PFSK-1 (cell line): ENCODE measurements around the gene FSTL4.

Experiments used
- FOXP2 ChIP-seq: optimal IDR thresholded peaks from 2 replicates; pipeline ENCODE3; 2011; ENCODE audit warnings: borderline replicate concordance, control low read depth, inconsistent platforms; ENCODE audit not compliant: insufficient read depth; ENCODE audit errors: extremely low read length, extremely low read depth
- POLR2AphosphoS5 ChIP-seq: IDR thresholded peaks from 2 replicates; pipeline ENCODE4 v1.6.1; 2012; ENCODE audit warnings: low read depth, mild to moderate bottlenecking, control low read depth, low read length, moderate library complexity
- SIN3A ChIP-seq: IDR thresholded peaks from 2 replicates; pipeline ENCODE4 v1.6.1; 2012; ENCODE audit warnings: mild to moderate bottlenecking, low read length, moderate library complexity, borderline replicate concordance; ENCODE audit not compliant: insufficient read depth
- TAF1 ChIP-seq: IDR thresholded peaks from 2 replicates; pipeline ENCODE4 v1.6.1; 2012; ENCODE audit warnings: low read length, control low read depth, borderline replicate concordance; ENCODE audit not compliant: insufficient read depth
- TF ChIP-seq, protein P1 (sequence below), 2 experiments: IDR thresholded peaks; 2 replicates each; pipeline versions ENCODE4 v1.6.1 to v1.8.0; 2011 to 2012; ENCODE audit warnings: low read depth in 2 of 2, low read length in 2 of 2, control low read depth in 1 of 2, inconsistent platforms in 1 of 2, mild to moderate bottlenecking in 1 of 2, moderate library complexity in 1 of 2; ENCODE audit not compliant: insufficient read depth in 1 of 2

Gene FSTL4

DNA sequence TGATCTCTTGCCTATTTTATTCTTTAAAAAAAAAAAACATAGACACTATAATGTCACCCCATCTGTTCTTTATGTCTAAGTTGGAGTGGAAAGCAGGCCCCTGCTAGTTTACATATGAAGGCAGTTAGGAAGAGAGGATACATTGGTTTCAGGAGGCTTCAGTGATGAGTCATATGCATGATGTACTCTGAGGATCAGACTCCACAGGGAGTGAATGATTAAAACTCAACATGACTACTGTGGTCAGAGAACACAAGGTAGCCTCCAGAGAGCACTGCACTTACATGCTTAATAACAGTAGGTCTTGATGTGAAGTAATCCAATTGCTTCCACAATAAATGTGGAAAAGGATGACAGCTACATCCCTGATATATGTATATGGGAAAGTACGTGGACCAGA is 22.7 kb upstream of the FSTL4 start:
- TF ChIP-seq FOXP2, result no peak
- TF ChIP-seq, protein P1, sequence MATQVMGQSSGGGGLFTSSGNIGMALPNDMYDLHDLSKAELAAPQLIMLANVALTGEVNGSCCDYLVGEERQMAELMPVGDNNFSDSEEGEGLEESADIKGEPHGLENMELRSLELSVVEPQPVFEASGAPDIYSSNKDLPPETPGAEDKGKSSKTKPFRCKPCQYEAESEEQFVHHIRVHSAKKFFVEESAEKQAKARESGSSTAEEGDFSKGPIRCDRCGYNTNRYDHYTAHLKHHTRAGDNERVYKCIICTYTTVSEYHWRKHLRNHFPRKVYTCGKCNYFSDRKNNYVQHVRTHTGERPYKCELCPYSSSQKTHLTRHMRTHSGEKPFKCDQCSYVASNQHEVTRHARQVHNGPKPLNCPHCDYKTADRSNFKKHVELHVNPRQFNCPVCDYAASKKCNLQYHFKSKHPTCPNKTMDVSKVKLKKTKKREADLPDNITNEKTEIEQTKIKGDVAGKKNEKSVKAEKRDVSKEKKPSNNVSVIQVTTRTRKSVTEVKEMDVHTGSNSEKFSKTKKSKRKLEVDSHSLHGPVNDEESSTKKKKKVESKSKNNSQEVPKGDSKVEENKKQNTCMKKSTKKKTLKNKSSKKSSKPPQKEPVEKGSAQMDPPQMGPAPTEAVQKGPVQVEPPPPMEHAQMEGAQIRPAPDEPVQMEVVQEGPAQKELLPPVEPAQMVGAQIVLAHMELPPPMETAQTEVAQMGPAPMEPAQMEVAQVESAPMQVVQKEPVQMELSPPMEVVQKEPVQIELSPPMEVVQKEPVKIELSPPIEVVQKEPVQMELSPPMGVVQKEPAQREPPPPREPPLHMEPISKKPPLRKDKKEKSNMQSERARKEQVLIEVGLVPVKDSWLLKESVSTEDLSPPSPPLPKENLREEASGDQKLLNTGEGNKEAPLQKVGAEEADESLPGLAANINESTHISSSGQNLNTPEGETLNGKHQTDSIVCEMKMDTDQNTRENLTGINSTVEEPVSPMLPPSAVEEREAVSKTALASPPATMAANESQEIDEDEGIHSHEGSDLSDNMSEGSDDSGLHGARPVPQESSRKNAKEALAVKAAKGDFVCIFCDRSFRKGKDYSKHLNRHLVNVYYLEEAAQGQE (IDR thresholded peaks at IDR 0.05; ENCODE audit: insufficient read depth in 1 of 2, low read depth in 2 of 2, low read length in 2 of 2), result no peak
- TF ChIP-seq POLR2AphosphoS5, result no peak
- no peak for TF ChIP-seq TAF1
- no peak for TF ChIP-seq SIN3A

DNA sequence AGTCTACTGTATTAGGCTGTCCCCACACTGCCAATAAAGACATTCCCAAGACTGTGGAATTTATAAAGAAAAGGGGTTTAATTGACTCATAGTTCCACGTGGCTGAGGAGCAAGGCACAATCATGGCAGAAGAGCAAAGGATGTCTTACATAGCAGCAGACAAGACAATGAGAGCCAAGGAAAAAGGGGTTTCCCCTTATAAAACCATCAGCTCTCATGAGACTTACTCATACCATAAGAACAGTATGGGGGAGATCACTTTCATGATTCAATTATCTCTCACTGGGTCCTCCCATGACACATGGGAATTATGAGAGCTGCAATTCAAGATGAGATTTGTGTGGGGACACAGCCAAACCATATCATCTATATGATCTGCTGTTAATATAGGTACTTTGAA is 14.8 kb upstream of the FSTL4 start:
- TF ChIP-seq TAF1 (no peak), FOXP2 (no peak), SIN3A (no peak), POLR2AphosphoS5 (no peak)
- TF ChIP-seq, protein P1 (IDR thresholded peaks at IDR 0.05; ENCODE audit: insufficient read depth in 1 of 2, low read depth in 2 of 2, low read length in 2 of 2), result no peak

DNA sequence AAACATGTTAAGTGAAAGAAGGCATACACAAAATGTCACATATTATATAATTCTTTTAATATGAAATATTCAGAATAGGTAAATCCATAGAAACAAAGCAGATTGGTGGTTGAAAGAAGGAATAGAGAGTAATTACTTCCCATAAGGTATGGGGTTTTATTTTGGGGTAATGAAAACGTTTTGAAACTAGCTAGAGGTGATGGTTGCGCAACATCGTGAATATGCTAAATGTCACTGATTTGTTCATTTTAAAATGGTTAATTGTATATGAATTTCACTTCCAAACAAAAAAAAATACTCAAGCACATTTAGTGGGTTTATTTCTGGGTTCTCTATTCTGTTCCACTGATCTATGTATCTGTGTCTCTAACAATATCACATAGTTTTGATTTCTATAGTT is 12.0 kb upstream of the FSTL4 start:
- TF ChIP-seq TAF1 (no peak), POLR2AphosphoS5 (no peak), SIN3A (no peak), FOXP2 (no peak)
- TF ChIP-seq, protein P1 (IDR thresholded peaks at IDR 0.05; ENCODE audit: insufficient read depth in 1 of 2, low read depth in 2 of 2, low read length in 2 of 2), result no peak

DNA sequence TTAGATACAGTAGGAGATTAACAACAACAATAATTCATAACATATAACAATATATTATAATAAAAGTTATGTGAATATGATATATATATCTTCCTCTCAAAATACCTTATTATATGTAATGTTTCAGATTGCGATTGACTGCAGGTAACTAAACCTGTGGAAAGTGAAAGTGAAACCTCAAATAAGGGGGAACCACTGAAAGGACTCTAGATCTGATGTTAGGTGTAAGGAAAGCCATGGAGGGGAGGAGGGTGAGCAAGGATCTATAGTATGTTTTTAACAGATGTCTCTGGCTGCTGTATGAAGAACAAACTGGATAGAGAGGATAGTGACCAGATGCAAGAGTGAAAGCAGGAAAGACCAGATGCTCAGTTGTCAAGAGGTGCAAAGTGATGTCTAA is 5.8 kb upstream of the FSTL4 start:
- TF ChIP-seq SIN3A (no peak), POLR2AphosphoS5 (no peak), FOXP2 (no peak), TAF1 (no peak)
- TF ChIP-seq, protein P1 (IDR thresholded peaks at IDR 0.05; ENCODE audit: insufficient read depth in 1 of 2, low read depth in 2 of 2, low read length in 2 of 2), result no peak

DNA sequence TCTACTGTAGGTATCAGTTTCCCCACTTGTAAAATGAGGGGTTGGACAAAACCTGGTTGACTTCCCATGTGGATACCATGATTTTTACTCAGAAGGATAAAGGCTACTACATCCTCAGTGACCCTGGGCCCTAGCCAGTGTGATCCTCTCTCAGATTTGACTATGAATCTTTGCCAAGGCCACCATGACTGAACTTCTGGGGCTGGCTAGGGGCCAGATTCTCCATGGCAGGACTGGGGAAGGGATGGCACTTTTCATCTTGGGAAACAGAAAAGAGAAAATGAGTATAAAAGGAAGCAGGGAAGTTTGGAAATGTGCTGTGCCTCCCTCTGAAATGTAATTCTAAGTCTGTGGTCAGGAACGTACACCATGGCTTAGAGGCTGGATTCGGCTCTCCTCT is 1.4 kb upstream of the FSTL4 start:
- TF ChIP-seq POLR2AphosphoS5 (no peak), FOXP2 (no peak), SIN3A (no peak), TAF1 (no peak)
- TF ChIP-seq, protein P1 (IDR thresholded peaks at IDR 0.05; ENCODE audit: insufficient read depth in 1 of 2, low read depth in 2 of 2, low read length in 2 of 2), result no peak
